ENCODE results near the gene PRKCH. TPM values are rescaled to one million over a fixed set of nuclear protein-coding genes. Genes with fewer than 3 reads are reported as not detected.

The PRKCH gene
- total and polyA plus RNA-seq, 9 donors: 10.2 to 15.5 (median 12.3) TPM

DNA sequence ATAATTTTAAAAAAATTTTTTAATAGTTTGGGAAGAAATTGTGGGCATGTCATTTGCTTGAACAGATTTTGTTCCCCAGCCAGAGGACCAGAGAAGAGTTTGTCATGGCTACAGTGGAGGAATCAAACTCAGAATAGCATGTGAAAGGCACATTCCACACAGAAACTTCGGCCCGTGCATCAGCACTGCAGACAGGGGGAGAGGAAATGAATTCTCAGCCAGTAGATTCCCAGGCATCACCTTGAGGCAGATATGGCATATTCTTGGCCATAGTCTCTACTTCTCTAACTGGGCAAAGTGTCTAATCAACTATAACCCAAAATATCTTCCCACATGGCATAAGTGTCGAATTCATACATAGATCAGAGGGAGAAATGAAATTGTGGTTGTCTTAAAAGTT, 153.3 kb downstream of the PRKCH start:
- no CpG with 5 or more reads among the region's 3 CpGs for WGBS (ENCODE audit: insufficient coverage)
- no peaks in the 10 kb centered on the region for H3K36me3 ChIP-seq (ENCODE audit: control insufficient read depth, insufficient read depth, low read length)
- H3K4me1 ChIP-seq (ENCODE audit: control insufficient read depth, insufficient read depth, low read length): peaks cover 26% of the 10 kb centered on the region
- no peaks in the 10 kb centered on the region for H3K27me3 ChIP-seq (ENCODE audit: control insufficient read depth, insufficient read depth, low read length)
- H3K27ac ChIP-seq (ENCODE audit: low read length): no peak overlapping the region
- no peak for DNase-seq
- no peak overlapping the region for H3K4me3 ChIP-seq (ENCODE audit: low read length)
- H3K9me3 ChIP-seq (replicated peaks; ENCODE audit: control insufficient read depth, low read depth, low read length): no peaks in the 10 kb centered on the region

DNA sequence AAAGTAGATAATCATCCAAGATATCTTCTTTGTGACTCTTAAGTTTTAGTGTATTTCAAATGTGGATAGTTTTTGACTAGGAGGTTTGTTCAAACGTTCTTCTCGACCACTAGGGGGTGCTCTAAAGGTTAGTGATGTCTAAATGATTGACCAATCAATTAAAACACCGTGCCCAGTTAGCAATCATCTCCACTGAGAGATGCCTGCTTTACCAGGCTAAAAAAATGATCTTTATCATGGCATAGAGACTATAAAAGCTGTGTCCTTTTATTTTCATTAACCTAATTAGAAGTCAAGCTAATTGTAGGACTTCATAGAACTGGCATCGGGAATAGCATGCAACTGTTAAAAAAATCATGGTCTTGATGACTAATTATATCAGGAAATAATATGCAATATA, 153.9 kb downstream of the PRKCH start:
- DNase-seq: peak; percentile 64
- no peaks in the 10 kb centered on the region for H3K36me3 ChIP-seq (ENCODE audit: control insufficient read depth, insufficient read depth, low read length)
- no peaks in the 10 kb centered on the region for H3K27me3 ChIP-seq (ENCODE audit: control insufficient read depth, insufficient read depth, low read length)
- no peak overlapping the region for H3K4me3 ChIP-seq (ENCODE audit: low read length)
- no peaks in the 10 kb centered on the region for H3K9me3 ChIP-seq (replicated peaks; ENCODE audit: control insufficient read depth, low read depth, low read length)
- H3K4me1 ChIP-seq (ENCODE audit: control insufficient read depth, insufficient read depth, low read length): peaks cover 26% of the 10 kb centered on the region
- no peak overlapping the region for H3K27ac ChIP-seq (ENCODE audit: low read length)
- no CpG with 5 or more reads among the region's 4 CpGs for WGBS (ENCODE audit: insufficient coverage)

DNA sequence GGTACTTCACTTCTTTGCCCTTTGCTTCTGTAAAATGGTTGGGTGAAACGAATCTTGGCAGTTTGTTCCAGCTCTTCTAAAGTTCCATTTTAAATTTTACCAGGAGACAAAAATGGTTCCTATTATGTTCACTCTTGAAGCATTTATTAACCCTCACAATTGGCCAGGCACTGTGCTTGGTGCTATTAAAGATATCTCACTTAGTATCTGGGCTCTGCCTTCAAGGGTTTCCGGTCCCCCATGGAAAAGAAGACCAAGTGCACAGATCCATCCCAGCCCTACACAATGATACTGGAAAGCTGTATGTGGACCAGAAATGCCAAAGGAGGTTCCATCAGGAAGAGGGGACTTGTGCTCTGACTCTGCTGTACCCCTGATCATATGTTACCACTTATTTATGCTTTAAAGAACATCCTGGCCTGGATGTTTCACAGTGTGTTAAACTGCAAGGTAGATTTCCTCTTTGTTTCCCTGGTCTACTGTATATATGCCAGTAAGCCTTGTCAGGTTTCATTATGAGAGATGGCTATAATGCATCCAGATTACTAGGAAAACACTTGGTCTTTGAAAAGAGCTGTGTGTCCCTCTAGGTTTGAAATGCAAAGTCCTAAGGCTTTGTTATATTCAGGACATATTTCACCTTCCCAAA, 154.8 kb downstream of the PRKCH start:
- Histone ChIP-seq H3K9me3 (replicated peaks; ENCODE audit: control insufficient read depth, low read depth, low read length) (no peaks in the 10 kb centered on the region), H3K4me3 (ENCODE audit: low read length) (no peak overlapping the region), H3K4me1 (ENCODE audit: control insufficient read depth, insufficient read depth, low read length) (peaks cover 18% of the 10 kb centered on the region), H3K27ac (ENCODE audit: low read length) (peak overlapping the region; percentile 88), H3K27me3 (ENCODE audit: control insufficient read depth, insufficient read depth, low read length) (no peaks in the 10 kb centered on the region), H3K36me3 (ENCODE audit: control insufficient read depth, insufficient read depth, low read length) (no peaks in the 10 kb centered on the region)
- WGBS (ENCODE audit: insufficient coverage): no CpG with 5 or more reads among the region's 2 CpGs
- DNase-seq: no peak

DNA sequence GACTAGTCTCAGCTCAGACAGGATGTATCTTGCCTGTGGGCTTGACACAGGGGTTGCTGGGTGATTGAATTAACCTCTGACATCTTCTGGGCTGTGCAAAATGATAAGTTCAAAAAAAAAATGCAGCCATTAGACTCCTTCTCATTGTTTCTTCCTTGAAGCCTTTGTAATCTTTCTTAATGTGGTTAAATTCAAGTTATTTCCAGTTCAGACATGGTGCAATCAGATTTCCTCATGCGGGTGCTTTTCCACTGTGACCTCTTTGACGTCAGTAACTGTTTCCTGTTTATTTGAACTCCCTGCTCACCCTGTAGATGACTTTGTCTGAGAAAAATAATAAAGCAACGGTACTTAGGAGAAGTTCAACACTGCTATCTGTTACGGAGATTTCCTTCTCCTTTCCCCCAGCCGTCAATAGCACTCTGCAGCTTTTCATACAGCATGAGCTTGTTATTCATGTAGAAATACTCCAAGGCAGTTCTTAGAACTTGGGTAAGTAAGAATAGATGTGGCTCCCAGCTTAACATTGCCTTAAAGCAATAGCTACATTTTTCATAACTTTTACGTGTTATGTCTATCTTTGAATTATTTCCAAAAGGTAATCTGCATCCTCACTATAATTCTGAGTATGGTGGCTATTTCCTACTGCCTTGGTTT, 155.5 kb downstream of the PRKCH start:
- no peaks in the 10 kb centered on the region for H3K27me3 ChIP-seq (ENCODE audit: control insufficient read depth, insufficient read depth, low read length)
- H3K4me1 ChIP-seq (ENCODE audit: control insufficient read depth, insufficient read depth, low read length): peaks cover 15% of the 10 kb centered on the region
- DNase-seq: peak; percentile 87
- H3K36me3 ChIP-seq (ENCODE audit: control insufficient read depth, insufficient read depth, low read length): no peaks in the 10 kb centered on the region
- H3K9me3 ChIP-seq (replicated peaks; ENCODE audit: control insufficient read depth, low read depth, low read length): no peaks in the 10 kb centered on the region
- peak overlapping the region; percentile 88 for H3K27ac ChIP-seq (ENCODE audit: low read length)
- no CpG with 5 or more reads among the region's 6 CpGs for WGBS (ENCODE audit: insufficient coverage)
- H3K4me3 ChIP-seq (ENCODE audit: low read length): no peak overlapping the region

DNA sequence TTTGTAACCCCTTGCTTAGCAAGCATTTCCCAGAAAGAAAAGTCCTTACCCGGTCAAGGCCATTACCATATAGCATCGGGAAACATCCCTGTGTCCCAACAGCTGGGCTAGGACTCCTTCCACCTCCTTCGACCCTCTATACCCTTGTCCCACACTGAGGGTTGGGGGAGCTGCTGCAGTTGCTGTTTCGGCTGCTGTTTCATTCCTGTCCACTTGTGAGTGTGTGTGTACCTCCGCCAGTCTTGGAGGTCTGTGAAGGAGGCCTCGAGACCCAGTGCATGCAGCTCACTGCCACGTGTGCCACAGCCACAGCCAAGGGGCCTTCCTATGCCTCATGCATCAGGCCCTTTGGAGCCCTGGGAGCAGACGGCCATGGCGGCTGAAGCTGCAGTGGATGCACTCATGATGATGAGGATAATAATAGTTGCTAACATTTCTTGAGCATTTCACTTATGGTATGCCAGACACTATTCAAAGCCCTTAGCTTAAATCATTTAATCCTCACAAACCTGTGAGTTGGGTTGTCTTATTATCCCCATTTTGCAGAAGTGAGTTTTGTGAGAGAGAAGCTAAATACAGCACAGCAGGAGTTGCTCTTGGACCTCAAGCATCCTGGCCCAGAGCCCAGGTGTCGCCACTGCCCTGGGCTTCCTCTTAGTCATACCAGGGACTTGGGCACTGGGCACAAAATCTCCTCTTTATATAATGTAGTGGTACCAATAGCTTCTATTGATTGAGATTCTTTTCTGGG, 156.5 kb downstream of the PRKCH start:
- H3K4me3 ChIP-seq (ENCODE audit: low read length): no peak overlapping the region
- H3K27me3 ChIP-seq (ENCODE audit: control insufficient read depth, insufficient read depth, low read length): no peaks in the 10 kb centered on the region
- peak overlapping the region; percentile 67 for H3K27ac ChIP-seq (ENCODE audit: low read length)
- no peaks in the 10 kb centered on the region for H3K36me3 ChIP-seq (ENCODE audit: control insufficient read depth, insufficient read depth, low read length)
- 81% methylated on average over 3 of the region's 10 CpGs for WGBS (ENCODE audit: insufficient coverage)
- no peaks in the 10 kb centered on the region for H3K9me3 ChIP-seq (replicated peaks; ENCODE audit: control insufficient read depth, low read depth, low read length)
- peaks cover 13% of the 10 kb centered on the region for H3K4me1 ChIP-seq (ENCODE audit: control insufficient read depth, insufficient read depth, low read length)
- DNase-seq: no peak

DNA sequence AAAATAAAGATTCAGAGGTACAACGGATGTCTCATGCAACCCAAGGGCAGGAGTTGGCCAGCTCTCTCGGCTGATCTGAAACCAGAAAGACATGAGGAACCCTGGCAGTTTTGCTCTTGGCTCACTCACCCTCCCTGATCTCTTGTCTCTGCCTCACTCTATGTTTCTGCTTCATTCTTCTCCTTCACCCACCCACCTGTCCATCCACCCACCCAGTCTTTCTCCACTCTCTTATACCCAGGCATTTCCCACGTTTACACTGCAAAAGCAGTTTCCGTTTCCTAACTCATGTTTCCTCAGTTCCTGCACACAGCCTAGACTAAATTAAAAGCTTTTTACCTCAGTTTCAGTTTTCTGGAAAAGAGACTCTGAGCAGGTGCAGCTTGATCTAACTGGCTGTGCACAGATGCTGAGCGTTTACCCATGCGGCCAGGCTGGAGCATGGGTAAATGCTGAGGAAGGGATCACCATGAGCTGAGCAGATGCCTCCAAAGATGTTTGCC, 157.6 kb downstream of the PRKCH start:
- H3K4me1 ChIP-seq (ENCODE audit: control insufficient read depth, insufficient read depth, low read length): peaks cover 13% of the 10 kb centered on the region
- 63% methylated on average over 6 of the region's 6 CpGs for WGBS (ENCODE audit: insufficient coverage)

DNA sequence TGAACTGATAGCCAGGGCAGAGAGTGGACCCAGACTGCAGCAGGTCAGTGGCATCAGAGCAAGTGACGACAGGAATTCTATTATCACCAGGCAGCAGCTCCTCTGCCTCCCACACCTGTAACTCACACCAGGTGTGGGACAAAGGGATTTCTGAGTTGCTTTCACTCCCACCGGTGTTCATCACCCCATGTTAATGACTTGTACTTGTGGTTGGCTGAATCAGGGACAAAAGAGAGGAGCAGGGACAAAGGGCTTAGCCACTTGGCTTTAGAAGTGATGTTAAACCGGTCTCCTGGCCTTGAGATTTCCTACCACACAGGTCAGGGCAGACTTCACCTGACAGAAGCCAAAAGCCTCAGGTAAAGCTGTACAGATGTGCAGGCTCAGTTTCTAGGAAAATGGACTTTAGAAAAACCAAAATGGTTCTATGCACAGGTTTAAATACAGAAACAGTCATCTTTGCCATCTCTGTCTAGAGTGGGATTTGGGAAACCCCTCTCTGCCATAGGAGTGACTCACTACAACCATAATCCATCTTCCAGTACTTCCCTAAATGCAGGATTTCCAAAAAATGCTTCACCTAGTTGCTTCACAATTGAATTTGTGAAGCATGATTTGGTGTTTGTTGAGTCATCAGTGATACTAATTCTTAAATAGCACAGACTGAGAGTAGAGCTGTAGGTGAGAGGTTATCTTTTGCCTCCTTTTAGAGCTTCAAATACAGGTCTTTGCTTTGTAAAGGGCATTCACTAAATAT, 158.5 kb downstream of the PRKCH start:
- H3K36me3 ChIP-seq (ENCODE audit: control insufficient read depth, insufficient read depth, low read length): no peaks in the 10 kb centered on the region
- peaks cover 13% of the 10 kb centered on the region for H3K4me1 ChIP-seq (ENCODE audit: control insufficient read depth, insufficient read depth, low read length)
- H3K27ac ChIP-seq (ENCODE audit: low read length): no peak overlapping the region
- 100% methylated on average over 1 of the region's 3 CpGs for WGBS (ENCODE audit: insufficient coverage)
- no peaks in the 10 kb centered on the region for H3K27me3 ChIP-seq (ENCODE audit: control insufficient read depth, insufficient read depth, low read length)
- no peaks in the 10 kb centered on the region for H3K9me3 ChIP-seq (replicated peaks; ENCODE audit: control insufficient read depth, low read depth, low read length)
- DNase-seq: no peak
- H3K4me3 ChIP-seq (ENCODE audit: low read length): no peak overlapping the region

More for the DNA sequence above, 157.6 kb downstream of the PRKCH start:
- H3K9me3 ChIP-seq (replicated peaks; ENCODE audit: control insufficient read depth, low read depth, low read length): no peaks in the 10 kb centered on the region
- no peaks in the 10 kb centered on the region for H3K27me3 ChIP-seq (ENCODE audit: control insufficient read depth, insufficient read depth, low read length)
- no peak overlapping the region for H3K27ac ChIP-seq (ENCODE audit: low read length)
- no peak overlapping the region for H3K4me3 ChIP-seq (ENCODE audit: low read length)
- no peak for DNase-seq
- H3K36me3 ChIP-seq (ENCODE audit: control insufficient read depth, insufficient read depth, low read length): no peaks in the 10 kb centered on the region

DNA sequence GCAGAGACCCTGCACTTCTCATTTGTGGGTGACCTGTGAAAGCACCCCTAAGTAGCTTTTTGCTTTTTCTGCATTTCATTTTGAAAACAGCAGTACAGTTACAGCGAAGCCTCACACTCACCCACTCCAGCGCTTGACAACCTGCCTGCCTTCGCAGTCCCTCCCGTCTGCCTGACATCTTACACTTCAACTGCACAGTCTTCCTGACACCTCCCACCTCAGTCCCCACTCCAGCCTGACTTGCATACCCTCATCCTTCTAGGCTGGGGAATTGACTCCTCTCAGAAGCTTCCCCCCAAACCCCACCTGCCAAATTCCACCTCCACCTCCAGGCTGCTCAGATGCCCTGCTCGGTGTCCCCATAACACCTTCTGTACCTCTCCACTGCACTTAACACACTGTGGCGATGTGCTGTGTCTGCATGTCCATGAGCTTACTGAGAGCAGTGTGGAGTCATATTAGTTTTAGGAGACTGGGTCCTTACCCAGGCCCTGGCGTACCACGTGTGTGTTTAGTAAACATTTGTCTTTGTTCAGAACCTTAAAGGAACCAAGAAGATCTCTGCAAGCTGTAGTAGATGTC, 159.4 kb downstream of the PRKCH start:
- no peak for DNase-seq
- H3K27me3 ChIP-seq (ENCODE audit: control insufficient read depth, insufficient read depth, low read length): no peaks in the 10 kb centered on the region
- peaks cover 13% of the 10 kb centered on the region for H3K4me1 ChIP-seq (ENCODE audit: control insufficient read depth, insufficient read depth, low read length)
- H3K36me3 ChIP-seq (ENCODE audit: control insufficient read depth, insufficient read depth, low read length): no peaks in the 10 kb centered on the region
- H3K27ac ChIP-seq (ENCODE audit: low read length): no peak overlapping the region
- 71% methylated on average over 7 of the region's 8 CpGs for WGBS (ENCODE audit: insufficient coverage)
- no peaks in the 10 kb centered on the region for H3K9me3 ChIP-seq (replicated peaks; ENCODE audit: control insufficient read depth, low read depth, low read length)
- no peak overlapping the region for H3K4me3 ChIP-seq (ENCODE audit: low read length)

DNA sequence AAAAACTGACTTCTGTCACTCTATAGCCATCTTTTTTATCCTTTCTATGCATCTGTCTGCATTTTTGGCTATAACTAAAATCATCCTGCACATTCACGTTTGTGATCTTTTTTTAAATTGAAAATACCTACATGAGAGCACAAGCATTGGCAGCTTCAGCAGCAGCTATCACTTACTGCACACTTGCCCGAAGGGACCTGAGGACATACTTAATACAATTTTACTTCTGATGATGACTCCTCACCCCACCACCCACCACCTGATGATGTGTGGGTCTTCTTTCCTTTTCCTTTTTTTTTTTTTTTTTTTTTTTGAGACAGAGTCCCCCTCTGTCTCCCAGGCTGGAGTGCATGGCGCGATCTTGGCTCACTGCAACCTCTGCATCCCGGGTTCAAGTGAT, 160.3 kb downstream of the PRKCH start:
- H3K4me3 ChIP-seq (ENCODE audit: low read length): no peak overlapping the region
- DNase-seq: no peak
- no peaks in the 10 kb centered on the region for H3K36me3 ChIP-seq (ENCODE audit: control insufficient read depth, insufficient read depth, low read length)
- peaks cover 11% of the 10 kb centered on the region for H3K4me1 ChIP-seq (ENCODE audit: control insufficient read depth, insufficient read depth, low read length)
- 86% methylated on average over 1 of the region's 5 CpGs for WGBS (ENCODE audit: insufficient coverage)
- no peaks in the 10 kb centered on the region for H3K9me3 ChIP-seq (replicated peaks; ENCODE audit: control insufficient read depth, low read depth, low read length)
- H3K27ac ChIP-seq (ENCODE audit: low read length): no peak overlapping the region
- no peaks in the 10 kb centered on the region for H3K27me3 ChIP-seq (ENCODE audit: control insufficient read depth, insufficient read depth, low read length)

All from muscle of leg (tissue), 11 donors.